GM18511 (cell line): ENCODE measurements around the gene MIA2.
A peak's percentile ranks its signal among the peaks of the same experiment; 100 is the strongest.
"Not testable (repeated sequence)": the region's sequence is repeated elsewhere in the genome, so short reads cannot be mapped to it uniquely, and the experiment has no call there.

Source experiments
- ATAC-seq: cut with Tn5 transposase; IDR thresholded peaks from one replicate; pipeline ENCODE4 v1.9.1; 2021; ENCODE audit warnings: mild to moderate bottlenecking, moderate library complexity; ENCODE audit not compliant: unreplicated experiment

MIA2 gene

DNA sequence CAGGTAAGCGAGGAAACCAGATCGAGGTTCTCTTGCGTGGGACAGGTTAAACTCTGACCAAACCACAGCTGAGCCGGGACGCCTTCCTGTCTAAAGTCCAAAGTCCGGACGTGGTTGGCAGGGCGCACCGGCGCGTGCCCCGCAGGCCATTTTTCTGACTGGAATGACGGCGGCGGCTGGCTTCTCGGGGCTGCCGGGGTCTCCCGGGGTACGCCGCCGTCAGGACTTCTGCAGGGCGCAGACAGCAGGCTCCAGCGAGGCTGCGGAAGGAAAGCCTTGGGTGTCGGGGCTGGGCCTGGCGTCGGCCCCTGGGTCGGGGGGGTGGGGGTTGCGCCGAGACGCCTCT, 32.8 kb downstream of the MIA2 start:
- ATAC-seq = peak; percentile 48

DNA sequence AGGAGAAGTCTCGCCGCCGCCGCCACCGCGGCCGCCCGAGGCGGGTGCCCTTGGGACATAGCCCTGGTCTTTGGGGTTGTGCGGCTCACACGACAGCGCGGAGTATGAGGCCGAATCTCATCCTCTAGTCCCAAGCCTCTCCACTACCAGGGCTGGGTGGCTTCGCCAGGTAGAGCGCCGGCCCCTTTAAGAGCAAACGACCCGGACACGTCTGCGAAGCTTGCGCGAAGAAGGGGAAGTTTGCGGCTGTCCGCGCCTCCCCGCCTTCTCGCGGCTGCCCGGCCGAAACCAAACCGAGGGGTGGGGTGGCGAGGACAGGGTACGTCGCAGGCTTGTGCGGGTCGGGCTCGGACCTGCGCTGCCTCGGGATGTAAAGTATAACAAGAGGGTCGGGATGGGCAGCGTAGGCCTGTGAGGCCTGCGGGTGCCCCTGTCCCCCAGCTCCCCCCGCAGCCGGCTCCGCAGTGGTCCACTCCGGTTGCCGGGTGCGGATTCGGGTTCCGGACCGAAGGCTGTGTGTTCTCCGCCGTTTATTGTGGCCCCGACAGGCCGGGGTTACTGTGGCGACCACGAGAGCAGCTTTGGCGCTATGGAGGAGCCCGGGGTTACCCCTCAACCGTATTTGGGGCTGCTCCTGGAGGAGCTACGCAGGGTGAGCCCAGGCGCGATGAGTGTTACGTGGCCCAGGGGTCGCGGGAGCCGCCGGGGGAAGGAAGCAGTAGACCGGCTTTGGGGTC, 33.3 kb downstream of the MIA2 start:
- ATAC-seq = peak; percentile 84

DNA sequence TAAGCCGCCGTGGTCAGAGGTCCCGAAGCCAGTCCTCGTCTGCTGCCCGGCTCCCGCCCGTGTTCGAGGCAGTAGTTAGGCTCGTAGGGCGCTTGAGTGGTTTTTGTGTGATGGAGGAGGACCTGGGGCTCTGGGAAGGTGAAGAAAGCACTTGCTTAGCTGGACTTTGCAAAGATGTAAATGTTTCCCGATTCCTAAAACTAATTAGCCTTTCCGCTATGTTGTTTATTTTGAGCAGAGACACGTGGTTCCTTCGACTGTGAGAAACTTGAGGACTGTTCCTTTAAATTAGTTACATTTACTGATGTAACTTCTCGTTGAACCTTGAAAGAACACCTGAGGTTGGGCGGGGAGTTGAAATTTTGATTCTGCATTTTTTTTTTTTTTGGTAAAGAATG, 33.9 kb downstream of the MIA2 start:
- peak; percentile 6 for ATAC-seq

DNA sequence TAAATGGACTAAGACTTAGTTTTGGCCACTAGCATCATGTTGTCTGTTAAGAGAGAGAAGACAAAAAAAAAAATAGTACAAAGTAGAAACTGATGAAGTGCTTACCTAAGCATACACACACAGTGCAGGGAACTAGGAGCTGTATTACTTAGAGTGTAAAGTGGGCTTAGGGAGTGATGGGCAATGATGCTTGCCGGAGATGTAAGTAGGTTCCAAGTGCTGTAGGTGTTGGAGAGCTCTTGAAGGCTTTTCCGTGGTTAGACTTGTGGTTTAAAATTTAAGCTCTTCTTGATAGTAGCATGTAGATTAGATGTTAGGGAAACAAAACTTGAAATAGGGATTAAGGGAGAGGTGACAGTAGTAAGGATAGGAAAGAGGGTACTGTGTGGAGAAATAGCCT, 34.7 kb downstream of the MIA2 start:
- no peak for ATAC-seq

DNA sequence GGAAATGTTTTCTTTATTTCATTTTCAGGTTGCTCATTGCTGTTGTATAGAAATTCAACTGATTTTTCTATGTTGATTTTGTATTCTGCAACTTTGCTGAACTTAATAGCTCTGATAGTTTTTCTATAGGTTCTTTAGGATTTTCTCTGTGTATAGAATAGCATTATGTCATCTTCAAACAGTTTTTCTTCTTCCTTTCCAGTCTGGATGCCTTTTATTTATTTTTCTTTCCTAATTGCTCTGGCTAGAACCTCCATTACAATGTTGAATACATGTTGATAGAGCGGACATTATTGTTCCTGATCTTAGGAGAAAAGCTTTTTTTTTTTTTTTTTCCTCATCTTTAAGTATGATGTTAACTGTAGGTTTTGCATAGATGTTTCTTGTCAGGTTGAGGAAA, 39.2 kb downstream of the MIA2 start:
- ATAC-seq = no peak

DNA sequence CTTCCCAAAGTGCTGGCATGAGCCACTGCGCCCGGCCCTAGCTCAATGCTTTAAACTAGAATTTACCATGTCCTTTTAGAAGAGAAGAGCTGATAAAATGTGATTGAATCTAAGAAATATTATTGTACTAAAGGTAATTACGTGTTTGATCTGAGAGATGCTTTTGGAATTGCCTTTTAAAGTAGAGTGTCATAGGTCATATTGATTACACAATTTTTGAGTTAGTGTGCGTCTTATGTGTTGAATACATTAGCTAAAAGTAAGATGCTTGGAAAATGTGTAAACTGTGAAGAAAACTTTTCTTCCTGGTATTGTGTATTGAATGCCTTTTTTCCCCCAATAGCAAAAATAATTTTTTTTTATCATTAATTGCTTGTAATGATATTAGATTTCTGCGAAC, 41.7 kb downstream of the MIA2 start:
- ATAC-seq = no peak

DNA sequence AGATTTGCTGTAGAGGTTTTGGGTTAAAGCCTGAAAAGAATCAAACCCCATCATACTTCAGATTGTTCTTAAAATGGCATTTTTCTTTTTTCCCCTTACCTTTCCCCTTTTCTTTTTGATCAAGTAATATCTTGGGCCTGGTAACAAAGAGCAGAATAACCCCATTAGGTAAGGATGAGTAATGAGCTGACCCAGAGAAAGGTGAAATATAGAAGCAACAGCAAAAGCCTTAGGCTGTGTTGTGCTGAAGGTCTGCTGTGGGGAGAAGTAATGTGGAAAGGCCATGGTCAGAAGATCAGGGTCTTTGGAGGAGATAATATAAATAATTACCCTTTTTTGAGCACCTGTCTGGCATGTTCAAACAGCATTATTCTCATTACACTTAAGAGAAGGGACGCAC, 42.3 kb downstream of the MIA2 start:
- no peak for ATAC-seq

DNA sequence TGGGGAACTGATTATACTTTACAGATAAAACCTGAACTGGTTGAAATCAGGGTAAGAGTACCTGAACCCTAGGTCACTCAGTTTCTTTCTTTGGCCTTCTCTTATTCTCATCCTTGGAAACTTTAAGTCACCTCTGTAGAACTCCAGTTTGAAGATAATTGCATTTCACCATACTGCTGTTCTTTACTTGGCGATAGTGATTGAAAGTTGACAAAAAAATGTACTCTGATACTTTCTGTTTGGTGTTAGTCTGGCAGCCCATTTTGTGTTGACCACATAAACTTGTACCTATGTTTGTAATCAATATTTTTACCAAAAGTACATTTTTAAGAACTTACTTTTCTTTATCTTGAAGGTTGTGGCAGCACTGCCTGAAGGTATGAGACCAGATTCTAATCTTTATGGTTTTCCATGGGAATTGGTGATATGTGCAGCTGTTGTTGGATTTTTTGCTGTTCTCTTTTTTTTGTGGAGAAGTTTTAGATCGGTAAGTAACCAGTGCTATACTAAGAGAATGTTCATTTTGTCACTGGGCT, 42.9 kb downstream of the MIA2 start:
- ATAC-seq = no peak

DNA sequence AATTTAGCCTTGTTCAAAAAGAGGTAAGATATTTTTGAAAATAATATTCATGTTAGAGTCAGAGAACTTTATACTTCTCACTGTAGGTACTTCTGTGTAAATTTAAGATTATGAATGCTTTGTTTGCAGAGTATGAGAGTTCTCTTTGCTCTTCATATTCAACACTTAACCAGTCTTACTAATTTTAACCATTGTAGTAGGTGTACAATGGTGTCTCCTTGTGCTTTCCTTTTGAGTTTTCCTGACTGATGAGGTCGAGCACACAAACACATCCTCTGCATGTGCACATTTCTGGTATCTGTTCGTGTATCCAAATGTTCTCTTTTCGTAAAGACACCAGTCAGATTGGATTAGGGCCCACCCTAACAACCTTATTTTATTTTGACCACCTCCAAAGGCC, 45.8 kb downstream of the MIA2 start:
- no peak for ATAC-seq

DNA sequence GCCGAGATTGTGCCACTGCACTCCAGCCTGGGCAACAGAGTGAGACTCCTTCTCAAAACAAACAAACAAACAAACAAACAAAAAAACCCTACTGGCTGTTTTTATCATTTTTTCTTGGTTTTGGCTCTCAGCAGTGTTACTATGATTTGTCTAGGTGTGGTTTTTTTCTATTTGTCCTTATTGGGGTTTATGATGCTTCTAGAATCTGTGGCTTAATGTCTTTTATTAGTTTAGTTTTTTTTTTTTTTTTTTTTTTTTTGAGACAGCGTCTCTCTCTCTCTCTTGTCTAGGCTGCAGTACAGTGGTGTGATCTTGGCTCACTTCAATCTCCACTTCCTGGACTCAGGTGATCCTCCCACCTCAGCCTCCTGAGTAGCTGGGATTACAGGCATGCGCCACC, 47.0 kb downstream of the MIA2 start:
- ATAC-seq = not testable (repeated sequence)

DNA sequence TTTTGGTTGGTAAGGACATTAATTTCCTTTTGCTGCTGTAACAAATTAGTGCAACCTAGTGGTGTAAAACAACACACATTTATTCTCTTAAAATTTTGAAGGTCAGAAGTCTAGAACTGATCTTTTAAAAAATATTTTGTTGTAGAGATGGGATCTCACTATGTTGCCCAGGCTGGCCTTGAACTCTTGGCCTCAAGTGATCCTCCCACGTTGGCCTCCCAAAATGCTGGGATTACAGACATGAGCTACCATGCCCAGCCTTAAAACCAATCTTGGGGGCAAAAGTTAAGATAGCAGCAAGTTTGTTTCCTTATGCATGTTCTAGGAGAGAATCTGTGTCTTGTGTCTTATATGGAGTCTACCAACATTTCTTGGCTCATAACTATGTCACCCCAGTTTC, 55.8 kb downstream of the MIA2 start:
- ATAC-seq = no peak

DNA sequence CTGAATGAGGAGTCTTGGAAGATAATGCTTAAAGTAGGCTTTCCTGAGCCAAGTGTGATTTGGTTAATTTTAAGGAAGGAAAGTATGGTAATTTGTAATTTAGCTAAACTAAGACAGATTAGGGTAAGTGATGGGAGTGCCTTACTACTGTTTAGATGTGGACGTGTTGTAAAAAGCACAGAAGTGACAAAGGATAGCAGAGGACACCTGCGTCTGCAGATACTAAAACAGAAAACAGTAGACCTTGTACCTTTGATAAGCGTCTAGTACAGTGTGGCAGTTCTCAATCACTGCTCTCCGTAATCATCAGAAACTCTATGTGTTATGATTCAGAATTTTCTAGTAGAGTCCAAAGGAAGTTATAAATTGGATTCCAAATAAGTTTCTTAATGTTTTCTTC, 58.0 kb downstream of the MIA2 start:
- no peak for ATAC-seq

DNA sequence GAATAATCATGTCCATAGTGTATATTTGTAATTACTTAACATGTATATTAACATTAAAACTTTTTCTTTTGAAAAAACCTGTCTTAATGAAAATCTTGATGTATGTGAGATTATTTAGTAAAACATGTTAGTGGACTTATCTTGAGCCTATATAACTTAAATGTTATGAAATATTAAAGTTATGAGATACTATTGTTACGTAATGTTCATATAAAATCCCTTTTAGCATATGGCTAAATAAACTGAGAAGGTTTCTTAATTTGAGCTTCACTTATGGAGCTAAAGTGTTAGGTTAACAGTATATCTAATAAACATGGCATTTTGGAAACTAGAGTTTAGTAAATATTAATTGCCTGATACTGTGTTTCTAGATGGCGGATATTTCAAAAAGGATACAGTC, 59.9 kb downstream of the MIA2 start:
- no peak for ATAC-seq

DNA sequence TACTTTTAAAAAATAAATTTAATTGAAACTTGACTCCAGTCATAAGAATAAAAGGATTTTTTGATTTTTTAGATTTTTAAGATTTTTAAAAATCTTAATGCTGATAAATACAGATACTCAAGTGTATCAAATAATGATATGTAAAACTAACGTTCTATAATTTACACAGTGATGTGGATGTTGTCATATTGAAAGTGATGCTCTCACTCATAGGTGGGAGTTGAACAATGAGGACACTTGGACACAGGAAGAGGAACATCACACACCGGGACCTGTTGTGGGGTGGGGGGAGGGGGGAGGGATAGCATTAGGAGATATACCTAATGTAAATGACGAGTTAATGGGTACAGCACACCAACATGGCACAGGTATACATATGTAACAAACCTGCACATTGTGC, 66.7 kb downstream of the MIA2 start:
- not testable (repeated sequence) for ATAC-seq

DNA sequence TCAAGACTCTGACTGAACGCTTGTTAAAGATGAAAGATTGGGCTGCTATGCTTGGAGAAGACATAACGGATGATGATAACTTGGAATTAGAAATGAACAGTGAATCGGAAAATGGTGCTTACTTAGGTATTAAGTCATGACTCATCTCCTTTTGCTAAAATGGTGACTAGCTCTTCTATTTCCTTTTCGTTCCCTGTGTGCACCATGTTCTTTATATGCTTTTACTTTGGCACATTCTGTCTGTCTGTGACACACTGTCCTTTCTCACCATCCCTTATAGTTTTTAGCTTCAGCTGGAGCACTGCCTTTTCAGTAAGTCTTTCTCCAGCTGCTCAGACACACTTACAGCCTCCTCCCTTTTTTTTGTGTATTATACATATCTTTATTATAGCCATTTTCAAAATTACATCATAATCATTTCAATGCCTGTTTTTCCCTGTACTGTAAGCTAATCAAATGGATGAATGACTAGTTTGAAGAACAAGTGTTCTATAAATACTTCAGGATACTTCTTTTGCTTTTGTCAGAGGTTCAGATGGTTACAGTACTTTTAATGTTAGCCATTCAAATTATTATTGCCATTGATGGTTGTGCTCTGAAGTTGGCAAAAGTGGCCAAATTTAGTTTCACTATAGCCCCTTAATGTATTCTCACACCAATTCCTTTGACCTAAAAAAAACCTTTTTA, 68.6 kb downstream of the MIA2 start:
- ATAC-seq = no peak

DNA sequence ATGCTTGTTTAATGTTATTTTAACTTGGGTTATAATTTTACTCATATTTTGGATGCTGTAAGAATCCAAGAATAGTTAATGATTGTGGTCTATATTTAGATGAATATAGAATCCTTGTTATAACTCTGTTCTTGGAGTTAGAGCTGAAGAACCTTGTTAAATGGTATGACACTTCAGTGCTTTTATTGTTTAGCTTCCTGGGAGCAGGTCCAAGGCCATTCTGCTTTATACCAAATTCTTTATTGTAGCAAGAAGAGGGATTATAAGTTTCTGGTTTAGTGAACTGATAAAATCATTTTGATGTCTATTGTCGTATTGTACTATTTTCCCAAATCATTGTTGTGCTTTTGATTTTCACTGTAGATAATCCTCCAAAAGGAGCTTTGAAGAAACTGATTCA, 69.4 kb downstream of the MIA2 start:
- ATAC-seq = no peak

DNA sequence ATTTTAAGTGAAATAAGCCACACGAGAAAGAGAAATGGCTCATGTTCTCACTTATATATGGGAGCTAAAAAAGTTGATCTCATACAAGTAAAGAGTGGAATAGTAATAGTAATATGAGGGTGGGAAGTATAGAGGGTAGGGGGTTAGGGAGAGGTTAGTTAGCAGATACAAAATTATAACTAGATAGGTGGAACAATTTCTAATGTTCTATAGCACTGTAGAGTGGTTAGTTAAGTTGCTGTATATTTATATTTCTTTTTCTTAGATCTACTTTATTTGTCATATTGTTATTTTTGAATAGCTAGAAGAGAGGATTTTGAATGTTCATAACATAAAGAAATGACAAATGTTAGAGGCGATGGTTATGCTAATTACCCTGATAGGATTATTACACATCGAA, 74.1 kb downstream of the MIA2 start:
- no peak for ATAC-seq

DNA sequence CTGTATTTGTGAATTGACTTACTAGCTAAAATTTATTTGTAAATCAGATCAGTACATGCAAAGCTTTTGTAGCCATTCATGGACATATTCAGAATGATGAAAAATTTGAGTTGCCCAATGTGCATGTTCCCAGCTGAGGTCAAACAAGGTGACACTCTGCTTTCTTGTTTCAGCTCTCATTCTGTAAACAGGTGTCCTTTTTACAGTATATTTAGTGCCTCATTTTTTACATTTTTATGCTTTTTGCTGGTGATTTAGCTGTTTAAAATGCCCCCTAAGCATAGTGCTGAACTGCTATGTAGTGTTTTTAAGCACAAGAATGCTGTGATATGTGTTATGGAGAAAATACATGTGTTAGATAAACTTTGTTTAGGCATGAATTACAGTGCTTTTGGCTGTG, 76.3 kb downstream of the MIA2 start:
- no peak for ATAC-seq

DNA sequence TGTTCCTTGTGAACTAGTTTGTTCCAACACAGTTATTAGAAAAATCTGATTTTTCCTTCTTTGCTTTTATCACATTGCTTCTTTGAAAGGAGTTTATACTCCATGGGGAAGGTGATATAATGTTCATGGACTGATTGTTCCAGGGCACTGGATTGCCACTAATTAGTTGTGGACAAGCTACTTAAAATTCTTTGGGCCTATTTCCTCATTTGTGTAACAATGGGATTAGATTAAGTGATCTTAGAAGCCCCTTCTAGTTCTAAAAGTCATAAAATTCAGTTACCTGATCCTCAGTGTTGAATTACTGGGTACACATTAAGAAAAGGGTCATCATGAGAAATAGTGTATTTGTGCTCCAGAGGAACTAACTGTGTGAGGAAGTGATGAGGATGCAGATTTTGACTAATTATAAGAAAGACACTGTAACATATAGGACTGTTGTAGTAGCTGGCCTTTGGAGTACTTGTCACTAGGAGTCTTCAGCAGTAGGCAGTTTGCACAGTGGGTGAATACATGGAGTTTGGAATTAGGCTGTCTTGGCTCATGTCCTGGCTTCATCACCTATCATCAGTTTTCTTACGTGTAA, 82.2 kb downstream of the MIA2 start:
- ATAC-seq = no peak

DNA sequence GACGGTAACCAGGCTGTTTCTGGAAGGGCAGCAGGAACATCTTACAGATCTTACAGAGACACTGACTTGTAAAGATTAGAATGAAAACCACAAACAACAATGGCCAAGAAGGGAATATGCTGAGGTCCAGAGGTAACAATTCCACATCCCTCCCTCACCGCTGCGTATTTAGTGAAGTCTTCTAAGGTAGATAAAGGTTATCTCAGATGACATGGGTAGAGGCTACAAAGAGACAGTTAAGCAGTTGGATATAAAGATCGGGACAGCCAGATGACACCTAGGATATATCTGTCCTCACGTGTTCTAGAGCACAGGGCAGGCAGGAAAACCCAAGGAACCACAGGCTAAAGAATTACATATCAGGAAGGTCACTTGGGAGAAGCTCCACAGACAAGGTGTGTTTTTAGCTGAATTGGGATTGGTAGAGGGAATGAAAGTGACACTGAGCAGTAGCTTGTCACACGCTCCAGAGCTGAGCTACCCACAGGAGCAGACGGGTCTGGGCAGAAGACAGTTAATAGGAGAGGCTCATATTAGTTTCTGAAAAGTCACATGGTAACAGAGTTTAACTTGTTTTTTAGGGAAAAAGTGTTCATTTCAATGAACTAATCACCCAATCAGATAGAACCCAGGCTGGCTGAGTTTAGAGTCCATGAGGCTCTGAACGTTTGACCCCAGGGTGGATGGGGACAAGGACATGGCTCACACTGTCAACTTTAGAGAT, 83.3 kb downstream of the MIA2 start:
- no peak for ATAC-seq

DNA sequence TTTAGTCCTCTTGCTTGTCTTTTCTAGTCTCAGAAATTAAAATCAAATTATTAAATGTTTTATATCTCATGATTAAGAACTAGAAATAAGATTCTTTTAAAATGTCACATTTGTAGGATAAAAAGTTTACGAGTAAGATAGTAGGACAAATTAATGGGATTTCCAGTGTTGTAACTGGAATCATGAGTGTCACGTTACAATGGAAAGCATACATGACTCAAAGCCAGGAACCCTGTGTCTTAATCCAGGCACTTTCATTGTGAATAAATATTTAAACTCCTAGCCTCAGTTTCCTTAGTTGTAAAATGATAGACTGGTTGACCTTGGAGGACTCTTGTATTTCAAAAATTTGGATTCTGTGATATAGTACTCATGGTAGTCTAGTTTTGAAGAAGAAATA, 84.9 kb downstream of the MIA2 start:
- no peak for ATAC-seq

DNA sequence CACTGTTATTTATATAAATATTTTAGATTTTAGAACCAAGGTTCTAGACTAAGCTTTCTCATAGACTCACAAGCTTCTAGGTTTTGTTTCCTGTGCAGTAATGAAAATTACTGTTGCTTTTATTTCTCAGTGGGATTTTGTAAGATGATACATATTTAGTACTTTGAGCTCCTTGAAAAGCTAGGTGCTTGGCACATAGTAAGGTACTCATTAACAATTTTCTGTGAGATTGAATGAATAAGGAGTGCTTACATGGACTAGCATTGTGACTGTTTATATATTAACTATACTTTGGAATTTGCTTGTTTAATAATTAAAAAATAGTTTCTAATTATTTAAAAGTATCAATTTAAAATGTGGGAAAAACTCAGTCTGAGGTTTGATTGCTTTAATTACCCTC, 85.7 kb downstream of the MIA2 start:
- ATAC-seq = no peak
